GM06990 (cell line): ENCODE results near the gene AFF2.

Experiments used
- DNase-seq: peaks from one replicate; pipeline ENCODE4 v3.0.0-alpha.2; 2011; ENCODE audit not compliant: insufficient read length; ENCODE audit errors: extremely low read depth
- H3K27me3 ChIP-seq: replicated peaks from 2 replicates; pipeline ENCODE4 v1.6.0; 2011; ENCODE audit warnings: low read length; ENCODE audit not compliant: control insufficient read depth, insufficient read depth
- H3K36me3 ChIP-seq: 2 replicates; pipeline ENCODE4 v1.5.1; 2011; ENCODE audit warnings: low read length; ENCODE audit not compliant: control insufficient read depth, insufficient read depth
- H3K4me3 ChIP-seq: replicated peaks from 2 replicates; pipeline ENCODE4 v1.5.1; 2011; ENCODE audit warnings: low read depth, mild to moderate bottlenecking, control low read depth, low read length
- CTCF ChIP-seq: IDR thresholded peaks from 2 replicates; pipeline ENCODE4 v1.5.1; 2011; ENCODE audit warnings: low read length, control low read depth, mild to moderate bottlenecking, inconsistent platforms; ENCODE audit not compliant: insufficient read depth, poor library complexity, severe bottlenecking

The AFF2 gene

GRCh38 chrX:148813422-148813821 is 313.0 kb downstream of the AFF2 start:
- Histone ChIP-seq H3K4me3 (no peak overlapping the region), H3K36me3 (no peaks in the 10 kb centered on the region), H3K27me3 (no peaks in the 10 kb centered on the region)
- no peak for TF ChIP-seq CTCF
- DNase-seq = no peak

GRCh38 chrX:148813967-148814366 is 313.6 kb downstream of the AFF2 start:
- TF ChIP-seq CTCF = no peak
- no peak overlapping the region for H3K4me3 ChIP-seq
- no peaks in the 10 kb centered on the region for H3K36me3 ChIP-seq
- no peaks in the 10 kb centered on the region for H3K27me3 ChIP-seq
- DNase-seq = no peak

- Histone ChIP-seq H3K27me3 (no peaks in the 10 kb centered on the region), H3K36me3 (no peaks in the 10 kb centered on the region), H3K4me3 (no peak overlapping the region)
- DNase-seq = no peak
- TF ChIP-seq CTCF = no peak
Observed at GRCh38 chrX:148815218-148815961, 315.0 kb downstream of the AFF2 start.

- no peak overlapping the region for H3K4me3 ChIP-seq
- no peaks in the 10 kb centered on the region for H3K36me3 ChIP-seq
- no peak for TF ChIP-seq CTCF
- no peak for DNase-seq
- no peaks in the 10 kb centered on the region for H3K27me3 ChIP-seq
Observed at GRCh38 chrX:148823986-148824385, 323.6 kb downstream of the AFF2 start.

- DNase-seq = no peak
- Histone ChIP-seq H3K27me3 (no peaks in the 10 kb centered on the region), H3K36me3 (no peaks in the 10 kb centered on the region), H3K4me3 (no peak overlapping the region)
- no peak for TF ChIP-seq CTCF
Observed at GRCh38 chrX:148825696-148826095, 325.3 kb downstream of the AFF2 start.

GRCh38 chrX:148836741-148837140 is 336.3 kb downstream of the AFF2 start:
- Histone ChIP-seq H3K27me3 (no peaks in the 10 kb centered on the region), H3K36me3 (no peaks in the 10 kb centered on the region), H3K4me3 (no peak overlapping the region)
- TF ChIP-seq CTCF = no peak
- no peak for DNase-seq
